HG03457 (cell line): ENCODE results near the gene SLC35E1.

Experiments
- ATAC-seq: cut with Tn5 transposase; IDR thresholded peaks from one replicate; pipeline ENCODE4 v1.9.1; 2021; ENCODE audit warnings: moderate number of reproducible peaks; ENCODE audit not compliant: unreplicated experiment

SLC35E1 gene

DNA sequence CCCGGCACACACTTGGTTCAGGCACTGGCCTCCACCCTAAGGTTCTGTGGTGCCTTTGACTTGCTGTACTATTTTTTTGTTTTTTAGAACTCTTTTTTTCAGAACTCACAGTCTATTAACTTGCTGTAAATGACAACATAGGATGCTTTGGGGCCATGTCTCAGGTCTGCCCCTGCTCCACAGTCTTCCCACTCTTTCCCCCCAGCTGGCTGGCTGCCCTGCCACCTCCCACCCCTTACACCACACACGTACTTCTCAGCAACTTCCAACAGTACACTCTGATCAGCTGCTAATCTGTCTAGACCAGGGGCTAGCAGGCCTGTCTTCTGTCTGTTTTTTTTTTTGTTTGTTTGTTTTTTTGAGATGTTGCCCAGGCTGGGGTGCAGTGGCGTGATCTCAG is 67.9 kb downstream of the SLC35E1 start:
- no peak for ATAC-seq
